GM18499 (cell line): ENCODE data around the gene DEPDC1.
"Not testable (repeated sequence)": the region's sequence is repeated elsewhere in the genome, so short reads cannot be mapped to it uniquely, and the experiment has no call there.

Source experiments
- ATAC-seq: cut with Tn5 transposase; IDR thresholded peaks from one replicate; pipeline ENCODE4 v1.9.1; 2021; ENCODE audit warnings: moderate number of reproducible peaks; ENCODE audit not compliant: insufficient read depth, unreplicated experiment

Gene DEPDC1, protein sequence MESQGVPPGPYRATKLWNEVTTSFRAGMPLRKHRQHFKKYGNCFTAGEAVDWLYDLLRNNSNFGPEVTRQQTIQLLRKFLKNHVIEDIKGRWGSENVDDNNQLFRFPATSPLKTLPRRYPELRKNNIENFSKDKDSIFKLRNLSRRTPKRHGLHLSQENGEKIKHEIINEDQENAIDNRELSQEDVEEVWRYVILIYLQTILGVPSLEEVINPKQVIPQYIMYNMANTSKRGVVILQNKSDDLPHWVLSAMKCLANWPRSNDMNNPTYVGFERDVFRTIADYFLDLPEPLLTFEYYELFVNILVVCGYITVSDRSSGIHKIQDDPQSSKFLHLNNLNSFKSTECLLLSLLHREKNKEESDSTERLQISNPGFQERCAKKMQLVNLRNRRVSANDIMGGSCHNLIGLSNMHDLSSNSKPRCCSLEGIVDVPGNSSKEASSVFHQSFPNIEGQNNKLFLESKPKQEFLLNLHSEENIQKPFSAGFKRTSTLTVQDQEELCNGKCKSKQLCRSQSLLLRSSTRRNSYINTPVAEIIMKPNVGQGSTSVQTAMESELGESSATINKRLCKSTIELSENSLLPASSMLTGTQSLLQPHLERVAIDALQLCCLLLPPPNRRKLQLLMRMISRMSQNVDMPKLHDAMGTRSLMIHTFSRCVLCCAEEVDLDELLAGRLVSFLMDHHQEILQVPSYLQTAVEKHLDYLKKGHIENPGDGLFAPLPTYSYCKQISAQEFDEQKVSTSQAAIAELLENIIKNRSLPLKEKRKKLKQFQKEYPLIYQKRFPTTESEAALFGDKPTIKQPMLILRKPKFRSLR

GRCh38 chr1:68496680-68497357 lies at the start of gene DEPDC1:
TSS of gene DEPDC1 (minus strand) at chr1:68497082. CDS start at chr1:68496999, 83 bp downstream.
- ATAC-seq: peak; percentile 85

DNA sequence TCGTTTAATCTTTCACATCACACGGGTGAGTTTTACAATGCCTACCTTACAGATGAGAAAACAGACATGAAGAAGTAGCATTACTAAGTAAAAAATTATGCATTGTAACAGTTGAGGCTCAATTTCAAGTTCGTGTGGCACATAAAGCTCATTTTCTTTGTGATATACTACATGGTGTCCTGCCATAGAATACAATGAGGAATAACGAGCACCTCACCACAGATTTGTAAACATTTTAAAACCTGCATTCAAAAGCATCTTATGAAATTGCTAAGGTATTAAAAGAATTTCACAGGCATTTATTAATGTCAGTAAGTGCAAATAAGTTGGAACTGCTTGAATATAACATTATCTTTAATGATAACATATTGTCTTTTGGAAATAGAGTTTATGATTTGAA lies 47.8 kb upstream of the DEPDC1 start:
- ATAC-seq: no peak

- no peak for ATAC-seq
Observed at GRCh38 chr1:68542586-68542985, 45.7 kb upstream of the DEPDC1 start.

DNA sequence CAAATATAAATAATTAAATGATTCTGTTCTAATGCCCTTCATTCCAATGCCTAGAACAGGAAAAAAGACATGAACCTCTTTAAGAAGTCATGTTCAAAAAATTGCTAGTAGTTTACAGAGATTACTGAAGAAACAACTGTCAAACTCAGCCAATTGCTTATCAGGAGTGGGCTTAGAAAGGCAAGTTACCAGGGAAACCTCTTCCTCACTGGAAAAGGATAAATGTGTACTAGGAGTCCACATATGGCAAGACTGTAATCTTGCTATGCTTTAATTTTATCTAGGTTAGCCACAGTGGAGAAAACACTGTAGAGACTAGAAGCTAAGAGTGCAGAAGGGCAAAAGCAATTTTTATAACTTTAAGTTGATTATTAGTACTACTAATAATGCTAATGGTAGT lies 42.1 kb upstream of the DEPDC1 start:
- no peak for ATAC-seq

DNA sequence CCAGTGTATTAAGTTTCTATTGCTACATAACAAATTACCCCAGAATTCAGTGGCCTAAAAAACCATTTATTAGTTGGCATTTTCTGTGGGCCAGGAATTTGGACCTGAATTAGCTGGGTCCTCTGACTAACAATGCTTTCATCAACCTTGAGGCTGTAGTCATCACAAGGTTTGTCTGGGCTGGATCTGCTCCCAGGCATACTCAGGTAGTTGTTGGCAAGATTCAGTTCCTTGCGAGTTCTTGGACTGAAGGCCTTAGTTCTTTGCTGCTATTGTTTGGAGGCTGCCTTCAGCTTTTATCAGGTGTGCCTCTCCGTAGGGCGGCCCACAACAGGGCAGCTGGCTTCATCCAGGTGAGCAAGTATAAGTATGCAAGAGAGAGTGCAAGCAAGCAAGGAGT lies 31.4 kb upstream of the DEPDC1 start:
- ATAC-seq: no peak

- no peak for ATAC-seq
Observed at GRCh38 chr1:68525781-68526180, 28.9 kb upstream of the DEPDC1 start.

GRCh38 chr1:68521286-68521685 lies 24.4 kb upstream of the DEPDC1 start:
- no peak for ATAC-seq

DNA sequence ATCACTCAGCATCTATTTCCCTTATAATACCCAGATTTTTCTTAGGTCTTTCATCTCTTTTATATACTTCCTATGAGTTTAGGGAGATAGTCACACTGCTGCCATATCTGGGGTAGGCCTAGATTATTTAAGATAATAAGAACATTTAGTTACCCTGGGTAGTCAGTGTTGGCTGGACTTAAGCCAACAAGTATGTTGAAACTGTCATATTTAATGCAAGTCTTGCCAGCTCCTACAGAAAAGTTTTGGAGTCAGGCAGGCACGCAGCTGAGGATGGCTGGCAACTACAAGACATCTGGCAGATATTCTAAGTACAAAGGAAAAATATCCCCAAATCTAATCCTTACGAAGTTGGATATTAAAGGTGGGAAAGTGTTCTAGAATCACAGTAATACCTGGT lies 19.2 kb upstream of the DEPDC1 start:
- ATAC-seq: no peak

DNA sequence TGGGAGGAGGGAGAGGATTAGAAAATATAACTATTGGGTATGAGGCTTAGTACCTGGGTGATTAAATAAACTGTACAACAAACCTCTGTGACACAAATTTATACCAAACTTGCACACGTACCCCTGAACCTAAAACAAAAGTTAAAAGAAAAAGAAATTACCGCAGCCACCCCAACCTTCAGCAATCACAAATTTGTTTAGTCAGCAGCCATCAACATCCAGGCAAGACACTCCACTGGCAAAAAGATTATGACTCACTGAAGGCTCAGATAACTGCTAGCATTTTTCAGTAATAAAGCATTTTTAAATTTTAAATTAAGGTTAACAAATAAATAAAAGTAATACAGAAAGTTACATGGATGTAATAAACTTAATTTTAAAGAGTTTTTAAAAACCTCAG lies 14.4 kb upstream of the DEPDC1 start:
- no peak for ATAC-seq

DNA sequence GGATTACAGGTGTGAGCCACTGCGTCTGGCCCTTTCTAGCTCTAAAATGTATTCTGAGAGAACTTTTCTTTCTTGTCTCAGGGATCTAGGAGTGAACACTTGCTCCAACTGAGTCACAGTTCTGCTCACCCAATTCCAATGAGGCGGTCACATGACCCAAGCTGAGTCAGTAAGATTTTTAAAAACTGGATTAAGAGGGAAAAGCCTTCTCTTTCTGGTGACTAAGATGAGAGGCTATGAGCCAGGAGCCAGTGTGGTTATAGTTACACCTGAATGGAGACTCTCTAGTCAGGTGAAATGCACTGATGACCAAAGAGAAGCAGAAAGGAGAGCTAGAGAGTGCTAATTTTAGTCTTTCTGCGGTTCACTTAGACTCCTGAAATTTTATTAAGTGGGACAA lies 9.5 kb upstream of the DEPDC1 start:
- ATAC-seq: no peak

- ATAC-seq: no peak
Observed at GRCh38 chr1:68503085-68503484, 6.2 kb upstream of the DEPDC1 start.

DNA sequence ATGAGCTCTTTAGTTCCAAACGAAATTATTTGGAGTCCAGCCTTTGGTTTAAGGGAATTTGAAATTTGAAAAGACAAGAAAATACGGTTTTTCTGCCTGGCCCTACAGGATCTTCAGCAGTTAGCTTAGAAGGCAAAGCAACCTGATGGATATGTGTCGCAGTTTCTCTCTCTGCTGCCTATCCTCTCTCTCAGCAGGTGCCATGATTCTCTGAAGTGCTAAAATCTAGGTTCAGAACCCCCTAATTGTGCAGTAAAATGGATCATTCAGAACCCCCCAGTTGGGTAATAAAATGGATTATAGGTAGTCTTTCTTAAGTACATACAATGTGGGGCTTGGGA lies 446 bp upstream of the DEPDC1 start:
- ATAC-seq: no peak

GRCh38 chr1:68495968-68496679 lies 758 bp downstream of the DEPDC1 start:
- ATAC-seq: no peak

- no peak for ATAC-seq
Observed at GRCh38 chr1:68495532-68495931, 1.4 kb downstream of the DEPDC1 start.

GRCh38 chr1:68493193-68493592 lies 3.7 kb downstream of the DEPDC1 start:
- ATAC-seq: no peak

GRCh38 chr1:68492255-68492654 lies 4.6 kb downstream of the DEPDC1 start:
- not testable (repeated sequence) for ATAC-seq

DNA sequence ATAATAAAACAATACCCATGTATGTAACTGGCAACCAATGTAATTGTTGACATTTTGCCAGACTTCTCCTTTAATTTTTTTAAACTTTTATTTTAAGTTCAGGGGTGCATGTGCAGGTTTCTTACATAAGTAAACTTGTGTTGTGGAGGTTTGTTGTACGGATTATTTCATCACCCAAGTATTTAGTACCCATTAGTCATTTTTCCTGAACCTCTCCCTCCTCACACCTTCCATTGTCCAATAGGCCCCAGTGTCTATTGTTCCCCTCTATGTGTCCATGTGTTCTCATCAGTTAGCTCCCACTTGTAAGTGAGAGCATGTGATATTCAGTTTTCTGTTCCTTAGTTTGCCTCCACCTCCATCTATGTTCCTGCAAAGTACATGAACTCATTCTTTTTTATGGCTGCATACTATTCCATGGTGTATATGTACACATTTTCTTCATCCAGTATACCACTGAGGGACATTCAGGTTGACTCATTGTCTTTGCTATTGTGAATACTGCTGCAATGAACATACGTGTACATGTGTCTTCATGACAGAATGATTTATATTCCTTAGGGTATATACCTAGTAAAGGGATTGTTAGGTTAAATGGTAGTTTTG lies 6.7 kb downstream of the DEPDC1 start:
- no peak for ATAC-seq

DNA sequence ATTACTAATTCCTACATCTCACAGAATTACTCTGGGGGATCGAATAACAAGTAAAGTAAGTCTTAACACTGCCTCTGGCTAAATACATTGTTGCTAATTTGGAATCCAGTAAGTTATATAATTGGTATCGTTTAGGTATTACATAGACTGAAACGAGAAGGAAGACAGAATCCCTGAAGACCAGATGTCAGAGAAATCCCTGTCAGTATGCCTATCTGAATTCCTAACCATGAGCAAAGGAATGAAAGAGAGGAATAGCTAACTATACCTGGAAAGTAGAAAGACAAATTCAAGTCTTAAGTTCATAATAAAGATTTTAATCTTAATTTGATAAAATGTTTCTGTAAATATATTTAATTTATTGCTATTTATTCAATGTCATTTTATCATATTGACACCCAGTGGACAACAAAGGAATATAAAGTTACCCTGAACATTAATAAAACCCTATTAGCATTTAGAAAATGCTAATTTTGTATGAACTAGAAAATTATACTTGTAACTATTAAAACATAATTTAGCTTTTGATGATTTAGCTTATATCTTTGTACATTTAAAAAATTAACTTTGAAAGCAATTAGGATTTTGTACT lies 11.4 kb downstream of the DEPDC1 start:
- no peak for ATAC-seq

GRCh38 chr1:68484618-68485017 lies 12.3 kb downstream of the DEPDC1 start:
- no peak for ATAC-seq

GRCh38 chr1:68481041-68481440 lies 15.8 kb downstream of the DEPDC1 start:
- ATAC-seq: no peak
